GM19025 (cell line): ENCODE measurements around the gene PIH1D1.

ENCODE experiments used
- ATAC-seq: cut with Tn5 transposase; IDR thresholded peaks from one replicate; pipeline ENCODE4 v1.9.1; 2021; ENCODE audit warnings: mild to moderate bottlenecking, low read depth, moderate library complexity; ENCODE audit not compliant: unreplicated experiment

PIH1D1 gene

GRCh38 chr19:49436381-49437017, 15.1 kb downstream of the PIH1D1 start:
- no peak for ATAC-seq

- ATAC-seq: no peak
Observed at GRCh38 chr19:49435670-49436069, 15.9 kb downstream of the PIH1D1 start.

DNA sequence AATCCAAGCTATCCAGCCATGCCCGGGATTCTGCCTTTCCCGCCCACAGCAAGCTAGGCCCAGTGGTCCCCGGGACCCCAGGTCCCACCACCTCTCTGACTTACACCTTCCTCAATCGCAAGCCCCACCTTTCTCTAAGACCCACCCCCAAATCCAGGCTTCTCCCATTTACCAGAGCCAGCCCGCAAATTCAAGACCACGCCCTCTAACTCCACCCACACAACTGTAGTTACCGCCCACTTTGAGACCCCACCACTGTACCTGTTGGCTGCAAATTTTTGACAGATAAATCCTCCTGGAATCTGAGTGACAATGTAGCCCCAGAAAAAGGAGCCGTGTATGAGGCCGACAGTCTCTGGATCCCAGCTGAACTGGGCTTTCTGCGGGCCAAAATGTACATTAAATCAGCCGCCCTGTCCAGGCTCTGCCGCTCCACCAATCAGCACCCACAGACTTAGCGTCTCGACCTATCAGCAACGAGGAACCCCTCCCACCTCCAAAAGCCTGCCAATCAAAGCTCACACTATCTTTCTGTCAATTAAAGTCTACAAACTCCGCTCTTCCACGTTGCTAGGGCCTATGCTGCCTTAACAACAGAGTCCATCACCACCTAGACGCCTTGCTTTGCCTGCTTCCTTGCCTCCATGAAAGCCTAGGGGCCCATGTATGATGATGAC, 16.6 kb downstream of the PIH1D1 start:
- ATAC-seq: no peak

- no peak for ATAC-seq
Observed at GRCh38 chr19:49433240-49433901, 18.2 kb downstream of the PIH1D1 start.

GRCh38 chr19:49432141-49433073, 19.2 kb downstream of the PIH1D1 start:
- ATAC-seq: no peak

DNA sequence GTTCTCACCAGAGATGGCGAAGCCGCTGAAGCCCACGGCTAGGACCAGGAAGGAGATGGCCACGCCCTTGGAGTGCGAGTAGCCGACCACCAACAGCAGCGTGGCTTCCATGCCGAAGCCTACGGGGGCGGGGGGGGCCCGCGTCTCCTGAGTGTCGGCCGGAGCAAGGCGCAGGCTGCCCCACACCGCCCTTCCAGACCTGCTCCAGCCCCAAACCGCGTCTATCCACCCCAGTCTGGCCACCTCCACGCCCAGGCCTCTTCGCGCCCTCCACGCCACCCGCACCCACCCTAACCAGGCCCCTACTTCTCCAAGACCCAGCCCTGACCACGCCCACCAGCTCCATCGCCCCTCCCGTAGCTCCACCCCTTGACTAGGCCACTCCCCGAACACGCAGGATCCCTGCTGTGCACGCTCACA, 20.3 kb downstream of the PIH1D1 start:
- no peak for ATAC-seq

- no peak for ATAC-seq
Observed at GRCh38 chr19:49430678-49431329, 20.8 kb downstream of the PIH1D1 start.

GRCh38 chr19:49430172-49430677, 21.4 kb downstream of the PIH1D1 start:
- no peak for ATAC-seq

DNA sequence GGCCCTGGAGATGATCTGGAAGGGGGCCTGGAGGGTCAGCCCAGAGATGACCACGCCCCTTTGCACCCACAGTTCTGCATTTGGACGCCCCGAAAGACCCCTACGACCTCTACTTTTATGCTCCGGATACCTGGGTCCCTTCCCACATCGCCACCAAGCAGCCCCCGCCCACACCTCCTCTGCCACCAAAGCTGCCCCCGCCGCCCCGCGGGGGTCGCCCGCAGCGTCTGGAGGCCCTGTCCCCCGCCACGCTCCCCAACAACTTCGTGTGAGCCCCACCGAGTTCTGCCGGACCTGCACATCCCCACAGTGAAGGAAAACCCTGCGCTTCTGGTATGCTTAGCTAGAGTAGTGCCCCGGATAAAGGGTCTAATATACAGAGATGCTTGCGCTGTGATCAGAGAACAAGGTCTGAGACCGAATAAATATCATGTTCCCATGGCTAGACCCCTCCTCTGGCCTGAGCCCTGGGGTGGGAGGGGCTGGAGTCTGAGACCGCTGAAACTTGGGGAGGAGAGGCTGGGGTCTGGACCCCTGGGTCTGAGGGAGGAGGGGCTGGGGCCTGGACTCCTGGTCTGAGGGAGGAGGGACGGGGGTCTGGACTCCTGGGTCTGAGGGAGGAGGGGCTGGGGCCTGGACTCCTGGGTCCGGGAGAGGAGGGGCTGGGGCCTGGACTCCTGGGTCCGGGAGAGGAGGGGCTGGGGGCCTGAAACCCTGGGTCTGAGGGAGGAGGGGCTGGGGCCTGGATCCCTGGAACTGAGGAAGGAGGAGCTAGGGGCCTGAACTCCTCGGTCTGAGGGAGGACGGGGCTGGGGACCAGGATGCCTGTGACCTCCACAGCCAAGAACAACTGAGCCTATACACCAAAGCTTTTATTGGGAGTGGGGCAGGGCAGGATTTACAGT, 22.8 kb downstream of the PIH1D1 start:
- no peak for ATAC-seq

DNA sequence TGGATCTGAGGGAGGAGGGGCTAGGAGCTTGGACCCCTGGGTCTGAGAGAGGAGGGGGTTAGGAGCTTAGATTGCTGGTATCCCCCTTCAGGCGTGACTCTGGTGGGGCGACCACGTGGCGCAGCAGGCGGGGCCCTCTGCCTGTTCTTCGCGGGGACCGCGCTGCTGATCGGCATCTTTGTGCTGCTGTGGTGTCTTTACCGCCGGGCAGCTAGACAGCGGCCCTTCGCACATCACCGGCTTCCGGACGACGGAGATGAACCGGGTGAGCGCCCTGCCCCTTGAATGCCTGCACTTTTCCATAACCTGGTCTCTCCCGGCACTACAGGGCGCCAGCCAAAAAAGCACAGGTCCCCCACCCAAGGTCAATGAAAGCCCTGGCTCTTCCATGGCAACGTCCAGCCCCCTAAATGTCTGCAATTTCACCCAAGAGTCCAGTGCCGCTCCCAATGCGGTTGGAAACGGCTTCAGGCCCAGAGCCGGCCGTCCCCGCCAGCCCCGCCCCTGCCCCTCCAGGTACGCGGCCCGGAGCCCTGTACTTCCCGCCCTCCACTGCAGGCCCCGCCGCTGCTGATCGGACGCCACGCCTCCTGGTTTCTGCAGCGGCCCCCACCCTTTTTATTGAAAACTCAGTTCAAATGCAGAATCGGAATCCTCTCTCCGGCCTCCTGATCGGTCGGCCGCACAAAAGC, 23.6 kb downstream of the PIH1D1 start:
- no peak for ATAC-seq

GRCh38 chr19:49427339-49427738, 24.3 kb downstream of the PIH1D1 start:
- no peak for ATAC-seq

- ATAC-seq: no peak
Observed at GRCh38 chr19:49425922-49426592, 25.6 kb downstream of the PIH1D1 start.

GRCh38 chr19:49425178-49425577, 26.4 kb downstream of the PIH1D1 start, which contains the start of gene GFY:
Gene GFY, plus strand, starts transcription at chr19:49425388. Its CDS starts 1,043 bp downstream, at chr19:49426431.
- no peak for ATAC-seq

DNA sequence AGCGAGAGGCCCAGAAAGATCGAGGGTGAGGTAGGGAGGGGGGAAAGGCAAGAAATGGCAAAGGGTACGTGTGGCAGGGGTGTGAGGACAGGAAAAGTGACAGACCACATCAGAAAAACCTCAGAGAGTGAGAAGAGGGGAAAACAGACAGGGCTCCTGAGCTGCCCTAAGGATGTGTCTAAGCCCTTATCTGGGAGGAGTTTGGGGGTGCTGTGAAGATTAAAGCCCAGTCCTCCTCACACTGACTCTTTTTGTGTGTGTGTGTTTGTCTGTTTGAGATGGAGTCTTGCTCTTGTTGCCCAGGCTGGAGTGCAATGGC, 27.7 kb downstream of the PIH1D1 start:
- ATAC-seq: no peak

GRCh38 chr19:49423071-49423984, 28.3 kb downstream of the PIH1D1 start, which contains the start of gene PTH2:
Gene PTH2, minus strand, starts transcription at chr19:49423441. Its CDS starts 102 bp downstream, at chr19:49423339.
- ATAC-seq: no peak

DNA sequence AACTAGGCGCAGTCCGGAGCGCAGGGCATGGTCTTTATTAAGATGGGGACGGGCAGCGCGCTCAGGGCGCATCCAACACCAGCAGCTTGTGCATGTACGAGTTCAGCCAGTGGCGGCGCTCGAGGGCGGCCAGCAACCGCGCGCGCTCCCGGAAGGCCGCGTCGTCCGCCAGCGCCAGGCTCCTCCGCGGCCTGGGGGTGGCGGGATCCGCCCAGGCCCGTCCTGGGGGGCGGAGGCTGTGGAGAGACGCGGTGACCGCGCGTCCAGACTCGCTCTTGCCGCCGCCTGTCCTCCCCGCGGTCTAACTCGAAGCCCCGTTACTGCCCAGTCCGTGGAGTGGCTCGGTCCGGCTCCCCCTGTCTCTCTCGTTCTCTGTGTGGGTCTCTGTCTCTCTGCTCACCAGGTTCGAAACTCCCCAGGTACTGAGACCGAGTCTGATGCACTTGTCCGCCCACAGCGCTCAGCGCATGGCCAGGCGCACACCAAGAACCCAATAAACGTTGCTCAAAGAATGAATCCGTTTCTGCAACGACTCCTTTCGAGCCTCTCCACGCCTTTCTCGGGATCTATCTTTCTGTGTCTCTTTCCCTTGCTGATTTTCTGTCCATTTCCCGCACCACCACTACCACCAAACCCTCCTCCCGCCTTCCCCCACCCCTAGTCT, 29.1 kb downstream of the PIH1D1 start:
- ATAC-seq: no peak
